Mesendoderm (in vitro differentiated cells): ENCODE results near the gene CTNNA1.

Experiments
- DNase-seq: peaks from one replicate; pipeline ENCODE4 v3.0.0; 2013
- H2AK5ac ChIP-seq: 2 replicates; pipeline ENCODE4 v1.6.1; 2013; ENCODE audit warnings: low read length, inconsistent platforms
- H2BK120ac ChIP-seq: 2 replicates; pipeline ENCODE4 v1.6.1; 2013; ENCODE audit warnings: low read depth, mild to moderate bottlenecking, low read length, moderate library complexity, mixed read lengths
- H2BK15ac ChIP-seq: replicated peaks from 2 replicates; pipeline ENCODE4 v1.6.1; 2013; ENCODE audit warnings: low read depth, mild to moderate bottlenecking, moderate library complexity
- H2BK5ac ChIP-seq: 2 replicates; pipeline ENCODE4 v1.6.1; 2013; ENCODE audit warnings: low read length, inconsistent platforms
- H3K18ac ChIP-seq: 2 replicates; pipeline ENCODE4 v1.6.1; 2013; ENCODE audit warnings: mild to moderate bottlenecking, low read length, mixed read lengths
- H3K23ac ChIP-seq: one replicate; pipeline ENCODE4 v1.6.1; 2013; ENCODE audit warnings: low read length
- H3K27ac ChIP-seq: 2 replicates; pipeline ENCODE4 v1.5.1; 2013; ENCODE audit warnings: low read depth, mild to moderate bottlenecking, inconsistent platforms, low read length, moderate library complexity
- H3K27me3 ChIP-seq: 2 replicates; pipeline ENCODE4 v1.6.1; 2013; ENCODE audit warnings: low read length, control low read depth, mild to moderate bottlenecking, inconsistent platforms; ENCODE audit not compliant: insufficient read depth, poor library complexity
- H3K36me3 ChIP-seq: 2 replicates; pipeline ENCODE4 v1.6.1; 2013; ENCODE audit warnings: low read length, inconsistent platforms; ENCODE audit not compliant: control insufficient read depth, insufficient read depth
- H3K4ac ChIP-seq: one replicate; pipeline ENCODE4 v1.6.1; 2013; ENCODE audit warnings: low read depth, mild to moderate bottlenecking, low read length, moderate library complexity
- H3K4me1 ChIP-seq: 2 replicates; pipeline ENCODE4 v1.6.1; 2013; ENCODE audit warnings: low read depth, low read length, inconsistent platforms; ENCODE audit not compliant: control insufficient read depth
- H3K4me2 ChIP-seq: 2 replicates; pipeline ENCODE4 v1.6.1; 2013; ENCODE audit warnings: low read length
- H3K4me3 ChIP-seq: 2 replicates; pipeline ENCODE4 v1.5.1; 2013; ENCODE audit warnings: mild to moderate bottlenecking, low read length
- H3K56ac ChIP-seq: one replicate; pipeline ENCODE4 v1.6.1; 2013; ENCODE audit warnings: low read length
- H3K79me1 ChIP-seq: 2 replicates; pipeline ENCODE4 v1.6.1; 2013; ENCODE audit warnings: low read length, inconsistent platforms
- H3K79me2 ChIP-seq: 2 replicates; pipeline ENCODE4 v1.6.1; 2013; ENCODE audit warnings: mild to moderate bottlenecking, low read length; ENCODE audit not compliant: control insufficient read depth, insufficient read depth
- H3K9ac ChIP-seq: 2 replicates; pipeline ENCODE4 v1.6.1; 2013; ENCODE audit warnings: low read length, inconsistent platforms
- H4K5ac ChIP-seq: one replicate; pipeline ENCODE4 v1.6.1; 2013; ENCODE audit warnings: low read length
- H4K8ac ChIP-seq: one replicate; pipeline ENCODE4 v1.6.1; 2013; ENCODE audit warnings: low read depth, mild to moderate bottlenecking, control low read depth, low read length, moderate library complexity
- WGBS: extraction: QIAGEN DNeasy Blood & Tissue Kit; methylation state at CpG from one replicate; pipeline ENCODE4 v1.1.7; 2013; ENCODE audit warnings: low lambda C conversion rate, missing lambda C conversion rate; ENCODE audit not compliant: insufficient coverage; ENCODE audit errors: extremely low coverage; 5-methylcytosine and 5-hydroxymethylcytosine counted together

CTNNA1 gene

GRCh38 chr5:138762110-138762509 lies 8.9 kb downstream of the CTNNA1 start:
- Histone ChIP-seq H2AK5ac (no peak overlapping the region), H3K18ac (no peak overlapping the region), H3K23ac (no peak overlapping the region), H3K36me3 (peaks cover 2% of the 10 kb centered on the region), H2BK15ac (no peak overlapping the region), H3K79me2 (peaks cover 74% of the 10 kb centered on the region), H3K27ac (no peak overlapping the region), H3K27me3 (no peaks in the 10 kb centered on the region), H2BK5ac (no peak overlapping the region), H3K4ac (no peak overlapping the region), H2BK120ac (no peak overlapping the region), H3K56ac (no peak overlapping the region), H3K9ac (no peak overlapping the region), H4K5ac (no peak overlapping the region), H4K8ac (no peak overlapping the region), H3K4me2 (no peak overlapping the region), H3K79me1 (peaks cover 23% of the 10 kb centered on the region), H3K4me3 (no peak overlapping the region), H3K4me1 (peaks cover 3% of the 10 kb centered on the region)
- no CpG with 5 or more reads among the region's 1 CpG for whole genome bisulfite sequencing
- DNase-seq = no peak

GRCh38 chr5:138763037-138763778 lies 10.0 kb downstream of the CTNNA1 start:
- no peaks in the 10 kb centered on the region for H3K27me3 ChIP-seq
- DNase-seq = no peak
- H3K4ac ChIP-seq = no peak overlapping the region
- H3K18ac ChIP-seq = no peak overlapping the region
- H3K23ac ChIP-seq = no peak overlapping the region
- H3K79me1 ChIP-seq = peaks cover 20% of the 10 kb centered on the region
- H2BK15ac ChIP-seq = no peak overlapping the region
- H2BK120ac ChIP-seq = no peak overlapping the region
- H2AK5ac ChIP-seq = no peak overlapping the region
- no peak overlapping the region for H3K27ac ChIP-seq
- no peak overlapping the region for H4K8ac ChIP-seq
- peaks cover 77% of the 10 kb centered on the region for H3K79me2 ChIP-seq
- H3K56ac ChIP-seq = no peak overlapping the region
- no peak overlapping the region for H3K4me3 ChIP-seq
- H3K4me2 ChIP-seq = no peak overlapping the region
- H4K5ac ChIP-seq = no peak overlapping the region
- WGBS = no CpG with 5 or more reads among the region's 3 CpGs
- H3K4me1 ChIP-seq = peaks cover 3% of the 10 kb centered on the region
- no peak overlapping the region for H2BK5ac ChIP-seq
- H3K9ac ChIP-seq = no peak overlapping the region
- no peaks in the 10 kb centered on the region for H3K36me3 ChIP-seq

DNA sequence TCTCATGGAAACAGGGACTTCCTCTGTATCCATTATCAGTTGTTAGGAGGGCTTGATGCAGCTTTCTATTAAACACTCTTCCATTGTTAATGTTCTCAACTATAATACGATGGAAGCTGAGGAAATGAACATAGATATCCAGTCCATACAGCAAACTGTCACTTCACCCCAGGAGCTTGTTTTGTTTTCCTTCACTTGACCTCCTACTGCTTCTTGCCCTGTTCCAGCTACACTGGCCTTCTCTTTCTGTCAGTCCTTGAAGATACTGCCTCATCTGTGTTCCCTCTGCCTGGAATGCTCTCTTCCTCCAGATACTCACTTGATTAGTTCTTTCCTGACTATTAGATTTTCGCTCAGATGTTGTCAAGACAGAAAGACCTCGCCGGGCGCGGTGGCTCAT lies 17.1 kb downstream of the CTNNA1 start:
- peaks cover 23% of the 10 kb centered on the region for H3K79me1 ChIP-seq
- H3K27ac ChIP-seq = no peak overlapping the region
- no peak for DNase-seq

DNA sequence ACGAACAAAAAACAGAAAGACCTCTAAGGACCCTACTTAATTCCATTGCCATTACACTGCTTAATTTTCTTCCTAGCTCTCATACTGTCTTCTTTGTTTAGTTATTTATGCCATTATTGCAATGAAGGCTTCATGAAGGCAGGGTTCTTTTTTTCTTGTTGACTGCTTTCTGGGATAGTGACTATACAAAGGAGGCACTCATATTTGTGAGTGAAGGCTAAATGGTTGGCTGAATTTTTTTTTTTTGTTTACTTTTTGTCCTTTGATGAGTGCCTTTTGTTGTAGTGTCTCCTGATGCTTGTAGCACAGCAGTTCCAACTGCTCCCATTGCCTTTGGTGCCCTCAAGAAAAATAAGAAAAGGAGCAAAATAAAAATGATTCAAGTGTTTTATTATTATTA lies 17.8 kb downstream of the CTNNA1 start:
- WGBS = no CpG with 5 or more reads among the region's 1 CpG
- Histone ChIP-seq H3K27me3 (no peaks in the 10 kb centered on the region), H3K4me3 (no peak overlapping the region), H3K36me3 (no peaks in the 10 kb centered on the region), H3K79me2 (peaks cover 66% of the 10 kb centered on the region), H2BK5ac (no peak overlapping the region), H4K5ac (no peak overlapping the region), H3K79me1 (peaks cover 20% of the 10 kb centered on the region), H3K23ac (no peak overlapping the region), H2BK120ac (no peak overlapping the region), H3K4me1 (peaks cover 3% of the 10 kb centered on the region), H3K18ac (no peak overlapping the region), H3K4ac (peak overlapping the region; percentile 4), H3K56ac (no peak overlapping the region), H3K9ac (no peak overlapping the region), H3K4me2 (no peak overlapping the region), H4K8ac (no peak overlapping the region), H2AK5ac (no peak overlapping the region), H3K27ac (no peak overlapping the region), H2BK15ac (no peak overlapping the region)
- no peak for DNase-seq

More for the DNA sequence above, 17.1 kb downstream of the CTNNA1 start:
- H4K5ac ChIP-seq = no peak overlapping the region
- no peak overlapping the region for H3K9ac ChIP-seq
- no peak overlapping the region for H2AK5ac ChIP-seq
- no peak overlapping the region for H3K4me2 ChIP-seq
- no peaks in the 10 kb centered on the region for H3K27me3 ChIP-seq
- H3K4ac ChIP-seq = no peak overlapping the region
- no peak overlapping the region for H3K18ac ChIP-seq
- H2BK15ac ChIP-seq = no peak overlapping the region
- H3K4me1 ChIP-seq = peaks cover 3% of the 10 kb centered on the region
- H4K8ac ChIP-seq = no peak overlapping the region
- no peaks in the 10 kb centered on the region for H3K36me3 ChIP-seq
- no peak overlapping the region for H3K56ac ChIP-seq
- H3K79me2 ChIP-seq = peaks cover 70% of the 10 kb centered on the region
- no peak overlapping the region for H3K23ac ChIP-seq
- no CpG with 5 or more reads among the region's 6 CpGs for WGBS
- no peak overlapping the region for H2BK5ac ChIP-seq
- H2BK120ac ChIP-seq = no peak overlapping the region
- H3K4me3 ChIP-seq = no peak overlapping the region

DNA sequence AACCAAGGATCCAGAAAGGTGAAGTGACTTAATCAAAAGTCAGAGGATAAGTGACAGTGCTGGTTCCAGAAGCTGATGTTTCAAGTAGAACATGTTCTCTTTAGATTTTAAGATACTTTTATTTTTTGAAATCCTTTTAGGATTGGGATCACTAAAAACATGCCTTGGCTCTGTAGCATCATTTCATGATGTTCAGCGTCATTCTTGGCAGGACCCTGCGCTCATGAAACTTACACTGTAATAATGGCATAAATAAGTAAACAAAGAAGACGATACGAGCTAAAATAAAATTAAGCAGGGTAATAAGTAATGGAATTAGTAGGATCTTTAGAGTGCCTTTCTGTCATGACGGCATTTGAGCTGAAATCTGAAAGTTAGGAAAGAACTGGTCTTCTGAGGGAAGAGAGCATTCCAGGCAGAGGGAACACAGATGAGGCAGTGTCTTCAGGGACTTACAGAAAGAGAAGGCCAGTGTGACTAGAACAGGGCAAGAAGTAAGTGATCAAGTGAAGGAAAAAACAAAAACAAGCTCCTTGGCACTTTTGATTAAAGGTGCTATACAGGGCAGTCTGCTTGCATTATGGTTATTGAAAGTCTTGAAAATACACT lies 19.9 kb downstream of the CTNNA1 start:
- H2BK15ac ChIP-seq = no peak overlapping the region
- H3K4ac ChIP-seq = no peak overlapping the region
- no peak overlapping the region for H3K27ac ChIP-seq
- no peak overlapping the region for H2AK5ac ChIP-seq
- no CpG with 5 or more reads among the region's 5 CpGs for WGBS
- H4K8ac ChIP-seq = no peak overlapping the region
- peaks cover 50% of the 10 kb centered on the region for H3K79me2 ChIP-seq
- H3K79me1 ChIP-seq = peaks cover 12% of the 10 kb centered on the region
- no peak overlapping the region for H3K4me3 ChIP-seq
- H3K4me2 ChIP-seq = no peak overlapping the region
- H4K5ac ChIP-seq = no peak overlapping the region
- H3K4me1 ChIP-seq = no peaks in the 10 kb centered on the region
- no peak overlapping the region for H2BK120ac ChIP-seq
- no peak overlapping the region for H3K9ac ChIP-seq
- H2BK5ac ChIP-seq = no peak overlapping the region
- no peaks in the 10 kb centered on the region for H3K27me3 ChIP-seq
- no peaks in the 10 kb centered on the region for H3K36me3 ChIP-seq
- H3K18ac ChIP-seq = no peak overlapping the region
- no peak overlapping the region for H3K23ac ChIP-seq
- H3K56ac ChIP-seq = no peak overlapping the region
- no peak for DNase-seq
